Neural progenitor cell (in vitro differentiated cells): ENCODE measurements around the gene PUS1. TPM values are rescaled to one million over a fixed set of nuclear protein-coding genes. Genes with fewer than 3 reads are reported as not detected.

Experiments
- DNase-seq: peaks from one replicate; pipeline ENCODE4 v3.0.0-alpha.2; 2016; ENCODE audit warnings: low spot score
- H2AFZ ChIP-seq: fragments of 200-600 bp; sonication (generic); replicated peaks from 2 replicates; pipeline ENCODE4 v1.6.1; 2016; ENCODE audit warnings: antibody characterized with exemption
- H3F3A ChIP-seq: fragments of 200-600 bp; sonication (generic); 2 replicates; pipeline ENCODE4 v1.6.1; 2016; ENCODE audit warnings: antibody characterized with exemption, low read depth
- H3K27ac ChIP-seq: fragments of 200-600 bp; sonication (generic); 2 replicates; pipeline ENCODE4 v1.5.1; 2016; ENCODE audit warnings: mild to moderate bottlenecking
- H3K27me3 ChIP-seq: fragments of 200-600 bp; sonication (generic); 2 replicates; pipeline ENCODE4 v1.6.1; 2016; ENCODE audit warnings: mild to moderate bottlenecking, moderate library complexity
- H3K36me3 ChIP-seq: fragments of 200-600 bp; sonication (generic); 2 replicates; pipeline ENCODE4 v1.5.1; 2016
- H3K4me1 ChIP-seq: fragments of 200-600 bp; sonication (generic); 2 replicates; pipeline ENCODE4 v1.6.1; 2016; ENCODE audit warnings: mixed run types
- H3K4me2 ChIP-seq: fragments of 200-600 bp; sonication (generic); 2 replicates; pipeline ENCODE4 v1.6.1; 2016
- H3K4me3 ChIP-seq: fragments of 200-600 bp; sonication (generic); 2 replicates; pipeline ENCODE4 v1.5.1; 2016
- H3K79me2 ChIP-seq: fragments of 200-600 bp; sonication (generic); 2 replicates; pipeline ENCODE4 v1.6.1; 2016; ENCODE audit warnings: low read depth
- H3K9ac ChIP-seq: fragments of 200-600 bp; sonication (generic); 2 replicates; pipeline ENCODE4 v1.6.1; 2016
- H3K9me3 ChIP-seq: fragments of 200-600 bp; sonication (generic); 2 replicates; pipeline ENCODE4 v1.5.1; 2016; ENCODE audit warnings: low read depth
- H4K20me1 ChIP-seq: fragments of 200-600 bp; sonication (generic); 2 replicates; pipeline ENCODE4 v1.6.1; 2016; ENCODE audit warnings: low read depth
- H3K27ac Mint-ChIP-seq: 3 replicates; pipeline ENCODE4 v1.8.0; 2021; ENCODE audit warnings: mixed read lengths
- H3K27me3 Mint-ChIP-seq: 2 replicates; pipeline ENCODE4 v1.8.0; 2022; ENCODE audit warnings: low read depth, mild to moderate bottlenecking, inconsistent platforms, moderate library complexity, mixed read lengths; ENCODE audit not compliant: insufficient read depth
- H3K36me3 Mint-ChIP-seq: 3 replicates; pipeline ENCODE4 v1.8.0; 2021; ENCODE audit warnings: mixed read lengths
- H3K4me1 Mint-ChIP-seq: 3 replicates; pipeline ENCODE4 v1.8.0; 2021; ENCODE audit warnings: mixed read lengths
- H3K4me3 Mint-ChIP-seq: 3 replicates; pipeline ENCODE4 v1.8.0; 2021; ENCODE audit warnings: mild to moderate bottlenecking, moderate library complexity, mixed read lengths
- H3K9me3 Mint-ChIP-seq: 3 replicates; pipeline ENCODE4 v1.8.0; 2020; ENCODE audit warnings: mixed read lengths
- EZH2 ChIP-seq: fragments of 200-600 bp; sonication (generic); IDR thresholded peaks from 2 replicates; pipeline ENCODE4 v1.6.1; 2017; ENCODE audit warnings: antibody characterized with exemption, mild to moderate bottlenecking, moderate library complexity
- EZH2phosphoT487 ChIP-seq: fragments of 200-600 bp; sonication (generic); IDR thresholded peaks from 2 replicates; pipeline ENCODE4 v1.6.1; 2017; ENCODE audit warnings: antibody characterized with exemption
- total RNA-seq: library from RNA; depleted of rRNA; stranded (reverse); fragments of >200 nt; gene quantifications from 2 replicates; pipeline ENCODE4 v1.2.3, GENCODE V29; 2015; ENCODE audit warnings: low replicate concordance
- TF ChIP-seq, protein P1 (sequence below): fragments of 200-600 bp; sonication (generic); IDR thresholded peaks from 2 replicates; pipeline ENCODE4 v1.5.1; 2017; ENCODE audit warnings: antibody characterized with exemption, mild to moderate bottlenecking

PUS1 gene
- total RNA-seq, 1 donor from 2014 or later = 15.9 TPM

GRCh38 chr12:131922772-131923171, 6.3 kb upstream of the PUS1 start:
- H3K9ac ChIP-seq = no peak overlapping the region
- H2AFZ ChIP-seq = no peak overlapping the region
- H3K9me3 ChIP-seq = no peaks in the 10 kb centered on the region
- no peaks in the 10 kb centered on the region for H4K20me1 ChIP-seq
- Mint-ChIP-seq H3K9me3 (peaks cover 3% of the 10 kb centered on the region), H3K36me3 (peaks cover 4% of the 10 kb centered on the region), H3K4me1 (peaks cover 2% of the 10 kb centered on the region), H3K27me3 (no peaks in the 10 kb centered on the region), H3K4me3 (no peak overlapping the region), H3K27ac (no peak overlapping the region)
- no peak for DNase-seq
- no peaks in the 10 kb centered on the region for H3K4me1 ChIP-seq
- no peaks in the 10 kb centered on the region for H3F3A ChIP-seq
- no peaks in the 10 kb centered on the region for H3K36me3 ChIP-seq
- TF ChIP-seq, protein P1, sequence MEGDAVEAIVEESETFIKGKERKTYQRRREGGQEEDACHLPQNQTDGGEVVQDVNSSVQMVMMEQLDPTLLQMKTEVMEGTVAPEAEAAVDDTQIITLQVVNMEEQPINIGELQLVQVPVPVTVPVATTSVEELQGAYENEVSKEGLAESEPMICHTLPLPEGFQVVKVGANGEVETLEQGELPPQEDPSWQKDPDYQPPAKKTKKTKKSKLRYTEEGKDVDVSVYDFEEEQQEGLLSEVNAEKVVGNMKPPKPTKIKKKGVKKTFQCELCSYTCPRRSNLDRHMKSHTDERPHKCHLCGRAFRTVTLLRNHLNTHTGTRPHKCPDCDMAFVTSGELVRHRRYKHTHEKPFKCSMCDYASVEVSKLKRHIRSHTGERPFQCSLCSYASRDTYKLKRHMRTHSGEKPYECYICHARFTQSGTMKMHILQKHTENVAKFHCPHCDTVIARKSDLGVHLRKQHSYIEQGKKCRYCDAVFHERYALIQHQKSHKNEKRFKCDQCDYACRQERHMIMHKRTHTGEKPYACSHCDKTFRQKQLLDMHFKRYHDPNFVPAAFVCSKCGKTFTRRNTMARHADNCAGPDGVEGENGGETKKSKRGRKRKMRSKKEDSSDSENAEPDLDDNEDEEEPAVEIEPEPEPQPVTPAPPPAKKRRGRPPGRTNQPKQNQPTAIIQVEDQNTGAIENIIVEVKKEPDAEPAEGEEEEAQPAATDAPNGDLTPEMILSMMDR = no peak
- TF ChIP-seq EZH2phosphoT487 = no peak
- no peak for TF ChIP-seq EZH2
- H3K27me3 ChIP-seq = peaks cover 1% of the 10 kb centered on the region
- no peak overlapping the region for H3K27ac ChIP-seq
- H3K79me2 ChIP-seq = no peaks in the 10 kb centered on the region
- no peak overlapping the region for H3K4me3 ChIP-seq
- H3K4me2 ChIP-seq = no peak overlapping the region

DNA sequence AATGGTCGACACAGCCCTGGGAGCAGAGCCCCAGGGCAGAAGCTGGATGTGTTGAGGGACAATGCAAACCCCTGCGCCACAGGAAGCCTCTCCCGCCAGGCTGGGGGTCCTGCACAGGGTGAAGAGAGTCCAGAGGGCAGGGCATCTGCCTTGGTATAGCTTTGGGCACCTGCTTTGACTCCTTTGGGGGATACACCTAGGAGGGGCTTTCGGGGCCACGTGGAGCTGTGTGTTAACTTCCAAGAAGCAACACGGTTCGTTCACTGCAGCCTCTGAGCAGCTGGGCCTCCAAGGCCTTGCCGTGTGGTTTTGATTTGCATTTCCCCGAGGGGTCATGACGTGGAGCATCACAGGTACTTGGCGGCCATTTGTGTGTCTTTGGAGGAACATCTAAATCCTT, 5.8 kb upstream of the PUS1 start:
- no peaks in the 10 kb centered on the region for H3K27me3 Mint-ChIP-seq
- H3K27ac Mint-ChIP-seq = no peak overlapping the region
- Histone ChIP-seq H3K9me3 (no peaks in the 10 kb centered on the region), H3F3A (no peaks in the 10 kb centered on the region), H3K4me1 (no peaks in the 10 kb centered on the region), H3K27ac (no peak overlapping the region), H2AFZ (no peak overlapping the region), H3K4me3 (no peak overlapping the region), H3K9ac (no peak overlapping the region), H3K4me2 (no peak overlapping the region), H3K27me3 (peaks cover 6% of the 10 kb centered on the region), H3K36me3 (no peaks in the 10 kb centered on the region), H3K79me2 (no peaks in the 10 kb centered on the region), H4K20me1 (no peaks in the 10 kb centered on the region)
- DNase-seq = no peak
- peaks cover 7% of the 10 kb centered on the region for H3K36me3 Mint-ChIP-seq
- peaks cover 5% of the 10 kb centered on the region for H3K4me1 Mint-ChIP-seq
- peaks cover 6% of the 10 kb centered on the region for H3K9me3 Mint-ChIP-seq
- no peak overlapping the region for H3K4me3 Mint-ChIP-seq
- TF ChIP-seq, protein P1 = no peak
- TF ChIP-seq EZH2phosphoT487 (no peak), EZH2 (no peak)

GRCh38 chr12:131927110-131928079, 1.7 kb upstream of the PUS1 start:
- TF ChIP-seq EZH2phosphoT487 = no peak
- TF ChIP-seq, protein P1 = no peak
- no peak for TF ChIP-seq EZH2
- no peak overlapping the region for H3K9ac ChIP-seq
- H4K20me1 ChIP-seq = peaks cover 16% of the 10 kb centered on the region
- H3K27me3 Mint-ChIP-seq = no peaks in the 10 kb centered on the region
- H3K36me3 Mint-ChIP-seq = peaks cover 13% of the 10 kb centered on the region
- H2AFZ ChIP-seq = no peak overlapping the region
- H3K27me3 ChIP-seq = peaks cover 9% of the 10 kb centered on the region
- H3K4me1 Mint-ChIP-seq = peaks cover 10% of the 10 kb centered on the region
- DNase-seq = no peak
- H3K27ac ChIP-seq = no peak overlapping the region
- H3F3A ChIP-seq = peaks cover 4% of the 10 kb centered on the region
- no peaks in the 10 kb centered on the region for H3K9me3 ChIP-seq
- H3K79me2 ChIP-seq = peaks cover 27% of the 10 kb centered on the region
- no peak overlapping the region for H3K4me2 ChIP-seq
- H3K36me3 ChIP-seq = no peaks in the 10 kb centered on the region
- H3K4me3 Mint-ChIP-seq = peak overlapping the region; percentile 88
- peaks cover 6% of the 10 kb centered on the region for H3K9me3 Mint-ChIP-seq
- no peak overlapping the region for H3K4me3 ChIP-seq
- H3K4me1 ChIP-seq = peaks cover 6% of the 10 kb centered on the region
- H3K27ac Mint-ChIP-seq = no peak overlapping the region
